Omental fat pad (tissue), 4 donors: ENCODE data around the gene FBXO21. TPM values are rescaled to one million over a fixed set of nuclear protein-coding genes. Genes with fewer than 3 reads are reported as not detected.

Experiments used
- ATAC-seq: fragments of 150-250 bp; one replicate; pipeline ENCODE4 v1.9.1; 2016; ENCODE audit warnings: mild to moderate bottlenecking, moderate library complexity; ENCODE audit not compliant: low FRiP score
- DNase-seq: peaks from one replicate; pipeline ENCODE4 v3.0.0-alpha.2; 2019; ENCODE audit warnings: low spot score
- CTCF ChIP-seq, 3 donors: fragments of 450-650 bp; IDR thresholded peaks; one replicate each; pipeline ENCODE4 v1.5.1; 2016 to 2017; ENCODE audit warnings: antibody characterized with exemption in 3 of 3, mild to moderate bottlenecking in 3 of 3, moderate library complexity in 2 of 3
- total RNA-seq, 4 donors: library from RNA; depleted of rRNA; stranded (reverse); fragments of >200 nt; gene quantifications; one replicate each; pipeline ENCODE4 v1.1.0, GENCODE V29; 2016

The FBXO21 gene
- total RNA-seq, 4 donors from 2014 or later: 45.0 to 74.2 (median 62.2) TPM

GRCh38 chr12:117213295-117213808, 23.1 kb upstream of the FBXO21 start:
- DNase-seq: no peak
- ATAC-seq: no peak
- no peak for TF ChIP-seq CTCF (IDR thresholded peaks at IDR 0.05)

GRCh38 chr12:117212563-117213190, 22.4 kb upstream of the FBXO21 start:
- peak in 1 of 3 donors; percentile 57 for TF ChIP-seq CTCF (IDR thresholded peaks at IDR 0.05)
- peak; percentile 72 for DNase-seq
- ATAC-seq: peak; percentile 87

GRCh38 chr12:117210266-117210918, 20.1 kb upstream of the FBXO21 start:
- no peak for TF ChIP-seq CTCF (IDR thresholded peaks at IDR 0.05)
- no peak for DNase-seq
- ATAC-seq: no peak

- DNase-seq (no peak), ATAC-seq (no peak)
- no peak for TF ChIP-seq CTCF (IDR thresholded peaks at IDR 0.05)
Measured at GRCh38 chr12:117209626-117210025, 19.4 kb upstream of the FBXO21 start.

GRCh38 chr12:117208811-117209455, 18.7 kb upstream of the FBXO21 start:
- no peak for TF ChIP-seq CTCF (IDR thresholded peaks at IDR 0.05)
- DNase-seq (no peak), ATAC-seq (no peak)

GRCh38 chr12:117208206-117208605, 17.9 kb upstream of the FBXO21 start:
- no peak for ATAC-seq
- no peak for TF ChIP-seq CTCF (IDR thresholded peaks at IDR 0.05)
- no peak for DNase-seq
